Endothelial cell (in vitro differentiated cells): ENCODE results near the gene ADGRB2. TPM values are rescaled to one million over a fixed set of nuclear protein-coding genes. Genes with fewer than 3 reads are reported as not detected.

ENCODE experiments used
- DNase-seq: peaks from one replicate; pipeline ENCODE4 v3.0.0; 2021; ENCODE audit warnings: low spot score
- H3K27ac Mint-ChIP-seq: one replicate; pipeline ENCODE4 v1.8.0; 2021; ENCODE audit warnings: mixed read lengths, inconsistent platforms; ENCODE audit not compliant: unreplicated experiment
- H3K27me3 Mint-ChIP-seq: one replicate; pipeline ENCODE4 v1.8.0; 2021; ENCODE audit warnings: mild to moderate bottlenecking, moderate library complexity, mixed read lengths, inconsistent platforms; ENCODE audit not compliant: unreplicated experiment
- H3K36me3 Mint-ChIP-seq: one replicate; pipeline ENCODE4 v1.8.0; 2021; ENCODE audit warnings: mild to moderate bottlenecking, low read depth, mixed read lengths, inconsistent platforms; ENCODE audit not compliant: unreplicated experiment
- H3K4me1 Mint-ChIP-seq: one replicate; pipeline ENCODE4 v1.8.0; 2021; ENCODE audit warnings: mild to moderate bottlenecking, mixed read lengths, inconsistent platforms; ENCODE audit not compliant: unreplicated experiment
- H3K4me3 Mint-ChIP-seq: one replicate; pipeline ENCODE4 v1.8.0; 2021; ENCODE audit warnings: mild to moderate bottlenecking, mixed read lengths, inconsistent platforms; ENCODE audit not compliant: unreplicated experiment
- H3K9me3 Mint-ChIP-seq: one replicate; pipeline ENCODE4 v1.8.0; 2021; ENCODE audit warnings: mixed read lengths, inconsistent platforms; ENCODE audit not compliant: unreplicated experiment
- CTCF ChIP-seq: fragments of 200-600 bp; sonication (generic); IDR thresholded peaks from one replicate; pipeline ENCODE4 v1.5.0; 2021; ENCODE audit warnings: antibody characterized with exemption; ENCODE audit not compliant: unreplicated experiment
- total RNA-seq: library from RNA; stranded (reverse); fragmentation: NEBNext Ultra II Directional; extraction: Animal tissue kit (Norgen Biotek cat#: 25700); gene quantifications from one replicate; pipeline ENCODE4 v1.2.1, GENCODE V29; 2021; ENCODE audit not compliant: unreplicated experiment

ADGRB2 gene
- total RNA-seq, 1 donor from 2014 or later, result 0.44 TPM

DNA sequence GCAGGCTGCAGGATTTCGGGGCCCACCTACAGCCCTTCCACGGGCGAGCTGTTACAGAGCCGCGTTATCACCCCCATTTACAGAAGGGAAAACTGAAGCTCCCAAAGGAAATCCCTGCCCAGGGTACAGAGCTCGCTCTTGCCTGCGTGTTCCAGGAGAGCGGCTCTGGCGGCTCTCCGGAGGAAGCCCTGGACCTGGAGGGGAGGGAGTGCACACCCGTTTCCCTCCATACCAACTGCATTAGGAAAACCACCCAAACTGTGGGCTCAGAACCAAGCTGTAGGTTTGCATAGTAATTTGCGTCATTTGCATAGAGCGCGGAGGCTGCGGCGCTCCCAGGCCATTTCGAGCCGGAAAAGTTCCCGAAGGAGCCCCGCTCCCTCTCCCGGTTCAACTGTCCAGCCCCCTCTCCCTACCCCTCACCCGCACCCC, 24.7 kb upstream of the ADGRB2 start:
- H3K4me3 Mint-ChIP-seq, result peak overlapping the region; percentile 92
- no peaks in the 10 kb centered on the region for H3K9me3 Mint-ChIP-seq
- H3K4me1 Mint-ChIP-seq, result peaks cover 8% of the 10 kb centered on the region
- TF ChIP-seq CTCF, result no peak
- peak overlapping the region; percentile 61 for H3K27ac Mint-ChIP-seq
- DNase-seq, result no peak
- H3K36me3 Mint-ChIP-seq, result no peaks in the 10 kb centered on the region
- H3K27me3 Mint-ChIP-seq, result peaks cover 10% of the 10 kb centered on the region

DNA sequence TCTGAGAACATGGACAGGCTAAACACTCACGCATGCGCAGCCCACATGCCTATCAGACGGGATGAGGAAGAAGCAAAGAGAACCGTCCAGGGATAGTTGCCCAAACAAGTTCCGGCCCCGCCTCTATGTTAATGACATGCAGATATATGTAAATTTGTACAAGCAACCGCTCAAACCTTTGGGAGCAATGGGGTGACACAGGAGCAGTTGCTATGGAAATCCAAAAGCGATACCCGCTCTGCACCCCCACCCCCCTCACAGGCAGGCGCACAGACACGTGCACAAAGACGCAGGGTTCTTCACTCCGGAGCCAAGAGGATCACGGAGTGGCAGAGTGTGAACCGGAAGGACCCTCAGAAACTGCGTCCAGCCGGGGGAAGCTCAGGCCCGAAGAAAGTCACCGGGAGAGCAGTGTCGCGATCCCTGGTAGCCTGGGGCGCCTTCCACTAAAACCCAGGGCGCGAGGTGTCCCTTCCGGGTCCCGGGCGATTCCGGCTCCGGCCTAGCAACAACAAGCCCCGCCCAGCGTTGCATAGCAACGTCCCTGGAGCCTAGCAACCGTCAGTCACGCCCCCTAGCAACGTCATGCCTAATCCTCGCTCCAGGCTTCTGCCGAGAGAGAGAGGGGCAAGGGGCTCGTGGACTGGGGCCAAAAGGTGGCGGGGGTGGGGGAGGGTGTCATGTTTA, 24.1 kb upstream of the ADGRB2 start:
- H3K27ac Mint-ChIP-seq, result peak overlapping the region; percentile 59
- H3K36me3 Mint-ChIP-seq, result no peaks in the 10 kb centered on the region
- H3K9me3 Mint-ChIP-seq, result no peaks in the 10 kb centered on the region
- H3K4me1 Mint-ChIP-seq, result peaks cover 8% of the 10 kb centered on the region
- TF ChIP-seq CTCF, result no peak
- peaks cover 10% of the 10 kb centered on the region for H3K27me3 Mint-ChIP-seq
- peak overlapping the region; percentile 92 for H3K4me3 Mint-ChIP-seq
- DNase-seq, result peak; percentile 94

- Mint-ChIP-seq H3K9me3 (no peaks in the 10 kb centered on the region), H3K4me1 (peaks cover 8% of the 10 kb centered on the region), H3K36me3 (no peaks in the 10 kb centered on the region), H3K4me3 (peak overlapping the region; percentile 92), H3K27me3 (peaks cover 13% of the 10 kb centered on the region), H3K27ac (peak overlapping the region; percentile 59)
- TF ChIP-seq CTCF, result no peak
- no peak for DNase-seq
Observed at GRCh38 chr1:31787786-31788137, 23.6 kb upstream of the ADGRB2 start.

GRCh38 chr1:31787261-31787660, 23.1 kb upstream of the ADGRB2 start:
- DNase-seq, result no peak
- TF ChIP-seq CTCF, result no peak
- peaks cover 13% of the 10 kb centered on the region for H3K27me3 Mint-ChIP-seq
- H3K36me3 Mint-ChIP-seq, result no peaks in the 10 kb centered on the region
- H3K4me3 Mint-ChIP-seq, result peak overlapping the region; percentile 76
- no peaks in the 10 kb centered on the region for H3K9me3 Mint-ChIP-seq
- H3K4me1 Mint-ChIP-seq, result peaks cover 12% of the 10 kb centered on the region
- H3K27ac Mint-ChIP-seq, result no peak overlapping the region

GRCh38 chr1:31786366-31787060, 22.4 kb upstream of the ADGRB2 start:
- no peak overlapping the region for H3K27ac Mint-ChIP-seq
- peaks cover 13% of the 10 kb centered on the region for H3K27me3 Mint-ChIP-seq
- no peak for TF ChIP-seq CTCF
- DNase-seq, result no peak
- H3K9me3 Mint-ChIP-seq, result no peaks in the 10 kb centered on the region
- peaks cover 12% of the 10 kb centered on the region for H3K4me1 Mint-ChIP-seq
- no peak overlapping the region for H3K4me3 Mint-ChIP-seq
- H3K36me3 Mint-ChIP-seq, result no peaks in the 10 kb centered on the region
